Measurements from ENCODE around the gene IL22RA1. TPM values are rescaled to one million over a fixed set of nuclear protein-coding genes. Genes with fewer than 3 reads are reported as not detected.
A peak's percentile ranks its signal among the peaks of the same experiment; 100 is the strongest.

The IL22RA1 gene
- total RNA-seq, 1 donor from 2014 or later = not detected

DNA sequence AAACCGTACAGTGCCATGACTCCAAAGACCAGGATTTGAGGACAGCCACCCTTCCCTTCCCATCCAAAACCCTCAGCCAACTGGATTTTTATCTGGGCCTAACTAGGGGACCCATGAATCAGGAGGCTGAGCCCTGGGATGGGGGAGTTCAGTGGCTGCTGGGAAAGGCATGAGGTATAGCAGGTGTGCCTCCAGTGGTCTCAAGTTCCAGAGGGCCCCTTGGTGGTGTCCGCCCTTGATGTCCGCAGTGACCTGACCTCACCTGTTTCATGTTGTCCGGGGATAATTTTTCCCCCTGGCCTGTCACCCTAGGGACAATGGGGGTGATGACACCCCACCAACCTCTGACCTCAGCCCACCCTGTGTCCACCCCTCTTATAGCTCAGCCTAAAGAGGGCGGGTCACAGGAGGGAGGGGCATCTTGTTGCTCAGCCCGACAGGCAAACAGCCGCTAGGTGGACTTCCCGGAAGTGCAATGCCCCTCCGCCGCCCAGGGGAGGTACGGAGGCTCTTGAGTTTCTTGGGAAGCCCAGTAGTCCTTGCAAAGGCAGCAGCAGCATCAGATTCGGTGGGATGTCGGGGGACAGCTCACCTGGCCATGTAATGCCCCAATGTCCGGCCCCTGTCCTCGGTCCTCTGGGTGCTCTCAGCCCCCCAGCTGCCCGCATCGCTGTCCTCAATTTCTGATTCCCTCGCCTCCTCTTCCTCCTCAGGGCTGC, 13.8 kb upstream of the IL22RA1 start:
- H2AFZ ChIP-seq (replicated peaks) = no peak overlapping the region
- DNase-seq (ENCODE audit: low spot score) = no peak
- no peak overlapping the region for H3K27ac Mint-ChIP-seq
- no peaks in the 10 kb centered on the region for H3K36me3 Mint-ChIP-seq
- H3K27me3 Mint-ChIP-seq (ENCODE audit: insufficient read depth, low read depth) = peaks cover 10% of the 10 kb centered on the region
- H3K9me3 ChIP-seq (ENCODE audit: low read depth) = no peaks in the 10 kb centered on the region
- no peaks in the 10 kb centered on the region for H3K27me3 ChIP-seq
- no peaks in the 10 kb centered on the region for H3K9me3 Mint-ChIP-seq
- H3K9ac ChIP-seq = no peak overlapping the region
- H3F3A ChIP-seq (ENCODE audit: low read depth) = peaks cover 20% of the 10 kb centered on the region
- no peak overlapping the region for H3K27ac ChIP-seq
- no peak for TF ChIP-seq EZH2 (IDR thresholded peaks at IDR 0.05)
- TF ChIP-seq EZH2phosphoT487 (IDR thresholded peaks at IDR 0.05) = no peak
- TF ChIP-seq, protein P1, sequence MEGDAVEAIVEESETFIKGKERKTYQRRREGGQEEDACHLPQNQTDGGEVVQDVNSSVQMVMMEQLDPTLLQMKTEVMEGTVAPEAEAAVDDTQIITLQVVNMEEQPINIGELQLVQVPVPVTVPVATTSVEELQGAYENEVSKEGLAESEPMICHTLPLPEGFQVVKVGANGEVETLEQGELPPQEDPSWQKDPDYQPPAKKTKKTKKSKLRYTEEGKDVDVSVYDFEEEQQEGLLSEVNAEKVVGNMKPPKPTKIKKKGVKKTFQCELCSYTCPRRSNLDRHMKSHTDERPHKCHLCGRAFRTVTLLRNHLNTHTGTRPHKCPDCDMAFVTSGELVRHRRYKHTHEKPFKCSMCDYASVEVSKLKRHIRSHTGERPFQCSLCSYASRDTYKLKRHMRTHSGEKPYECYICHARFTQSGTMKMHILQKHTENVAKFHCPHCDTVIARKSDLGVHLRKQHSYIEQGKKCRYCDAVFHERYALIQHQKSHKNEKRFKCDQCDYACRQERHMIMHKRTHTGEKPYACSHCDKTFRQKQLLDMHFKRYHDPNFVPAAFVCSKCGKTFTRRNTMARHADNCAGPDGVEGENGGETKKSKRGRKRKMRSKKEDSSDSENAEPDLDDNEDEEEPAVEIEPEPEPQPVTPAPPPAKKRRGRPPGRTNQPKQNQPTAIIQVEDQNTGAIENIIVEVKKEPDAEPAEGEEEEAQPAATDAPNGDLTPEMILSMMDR (IDR thresholded peaks at IDR 0.05) = no peak
- H3K4me2 ChIP-seq = no peak overlapping the region
- H3K4me3 ChIP-seq = no peak overlapping the region
- H3K4me1 ChIP-seq = peaks cover 20% of the 10 kb centered on the region
- no peaks in the 10 kb centered on the region for H4K20me1 ChIP-seq (ENCODE audit: low read depth)
- H3K79me2 ChIP-seq (ENCODE audit: low read depth) = no peaks in the 10 kb centered on the region
- H3K36me3 ChIP-seq = no peaks in the 10 kb centered on the region
- no peak overlapping the region for H3K4me3 Mint-ChIP-seq
- H3K4me1 Mint-ChIP-seq = peaks cover 6% of the 10 kb centered on the region

DNA sequence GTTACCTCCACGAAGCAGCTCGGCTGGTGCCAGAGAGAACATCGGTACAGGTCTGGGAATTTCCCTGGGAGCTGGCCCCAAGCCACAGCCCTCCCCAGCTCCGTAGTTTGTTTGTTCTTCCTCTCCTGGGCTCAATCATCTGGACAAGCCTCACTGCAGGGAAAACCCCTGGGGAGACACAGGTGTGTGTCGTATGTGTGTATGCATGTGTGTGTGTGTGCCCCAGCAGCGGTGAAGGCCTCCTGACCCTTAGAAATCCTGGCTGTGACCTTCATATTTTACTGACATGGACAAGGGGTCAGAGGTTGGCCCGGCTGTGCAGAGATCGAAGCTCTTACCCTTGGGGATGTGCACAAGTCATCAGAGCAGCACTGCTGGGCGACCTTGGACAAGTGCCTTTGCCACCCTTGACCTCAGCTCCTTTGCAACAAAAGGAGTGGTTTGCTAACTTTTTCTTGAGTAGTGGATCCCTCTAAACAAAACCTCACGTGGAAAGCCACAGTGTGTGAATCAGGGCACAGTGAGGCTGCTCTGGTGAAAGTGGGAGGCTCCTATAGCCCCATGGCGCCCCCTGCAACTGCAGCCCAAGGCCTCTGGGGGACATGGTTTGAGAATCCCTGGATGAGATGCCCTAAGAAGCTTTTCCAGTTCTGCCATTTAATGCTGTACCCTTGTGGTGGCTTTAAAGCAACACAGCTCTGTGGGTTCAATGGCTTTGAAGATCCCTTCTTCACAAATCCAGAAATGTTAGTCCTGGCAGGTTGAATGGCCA, 12.3 kb upstream of the IL22RA1 start:
- Histone ChIP-seq H3K4me3 (no peak overlapping the region), H3K27ac (no peak overlapping the region), H3K36me3 (no peaks in the 10 kb centered on the region), H3F3A (ENCODE audit: low read depth) (peaks cover 32% of the 10 kb centered on the region), H3K4me1 (peaks cover 24% of the 10 kb centered on the region), H3K79me2 (ENCODE audit: low read depth) (no peaks in the 10 kb centered on the region), H3K27me3 (no peaks in the 10 kb centered on the region), H4K20me1 (ENCODE audit: low read depth) (no peaks in the 10 kb centered on the region), H2AFZ (replicated peaks) (no peak overlapping the region), H3K4me2 (no peak overlapping the region), H3K9me3 (ENCODE audit: low read depth) (no peaks in the 10 kb centered on the region), H3K9ac (no peak overlapping the region)
- peak; percentile 33 for DNase-seq (ENCODE audit: low spot score)
- TF ChIP-seq, protein P1 (IDR thresholded peaks at IDR 0.05) = peak; percentile 49
- no peak for TF ChIP-seq EZH2 (IDR thresholded peaks at IDR 0.05)
- TF ChIP-seq EZH2phosphoT487 (IDR thresholded peaks at IDR 0.05) = no peak
- Mint-ChIP-seq H3K9me3 (no peaks in the 10 kb centered on the region), H3K27me3 (ENCODE audit: insufficient read depth, low read depth) (peaks cover 8% of the 10 kb centered on the region), H3K4me1 (peaks cover 18% of the 10 kb centered on the region), H3K4me3 (no peak overlapping the region), H3K27ac (peak overlapping the region; percentile 60), H3K36me3 (no peaks in the 10 kb centered on the region)

DNA sequence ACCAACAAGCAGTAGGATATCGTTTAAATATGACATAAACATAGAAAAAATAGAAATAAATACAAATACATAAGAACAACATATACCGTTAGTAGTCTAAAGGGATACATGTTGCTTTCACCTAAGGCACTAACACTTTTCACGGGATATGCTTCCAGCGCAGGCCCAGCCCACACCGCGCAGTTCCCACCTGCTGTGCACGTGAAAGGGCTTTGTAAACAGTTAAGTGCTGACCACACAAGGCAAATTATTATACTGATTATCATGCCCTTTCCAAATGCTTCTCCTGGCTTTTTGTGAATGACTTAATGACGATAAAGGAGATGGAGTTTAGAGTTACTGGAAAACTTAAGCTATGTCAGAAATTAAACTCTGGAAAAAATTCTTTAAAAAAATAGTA, 11.3 kb upstream of the IL22RA1 start:
- H3K27ac Mint-ChIP-seq = no peak overlapping the region
- H3K36me3 Mint-ChIP-seq = no peaks in the 10 kb centered on the region

More for the DNA sequence above, 11.3 kb upstream of the IL22RA1 start:
- Histone ChIP-seq H2AFZ (replicated peaks) (no peak overlapping the region), H3K27me3 (no peaks in the 10 kb centered on the region), H3K9me3 (ENCODE audit: low read depth) (no peaks in the 10 kb centered on the region), H3K9ac (no peak overlapping the region), H3K4me3 (no peak overlapping the region), H4K20me1 (ENCODE audit: low read depth) (no peaks in the 10 kb centered on the region), H3F3A (ENCODE audit: low read depth) (peaks cover 32% of the 10 kb centered on the region), H3K4me1 (peaks cover 24% of the 10 kb centered on the region), H3K4me2 (peak overlapping the region; percentile 11), H3K27ac (no peak overlapping the region), H3K79me2 (ENCODE audit: low read depth) (no peaks in the 10 kb centered on the region), H3K36me3 (no peaks in the 10 kb centered on the region)
- Mint-ChIP-seq H3K27me3 (ENCODE audit: insufficient read depth, low read depth) (peaks cover 8% of the 10 kb centered on the region), H3K4me1 (peaks cover 18% of the 10 kb centered on the region), H3K4me3 (no peak overlapping the region), H3K9me3 (no peaks in the 10 kb centered on the region)
- DNase-seq (ENCODE audit: low spot score) = peak; percentile 57
- no peak for TF ChIP-seq EZH2 (IDR thresholded peaks at IDR 0.05)
- TF ChIP-seq, protein P1 (IDR thresholded peaks at IDR 0.05) = no peak
- TF ChIP-seq EZH2phosphoT487 (IDR thresholded peaks at IDR 0.05) = no peak
